GM19023 (cell line): Measurements from ENCODE around the gene VCAN.
A peak's percentile ranks its signal among the peaks of the same experiment; 100 is the strongest.

Experiments
- ATAC-seq: cut with Tn5 transposase; IDR thresholded peaks from one replicate; pipeline ENCODE4 v1.9.1; 2021; ENCODE audit warnings: mild to moderate bottlenecking, moderate library complexity; ENCODE audit not compliant: unreplicated experiment

The VCAN gene

DNA sequence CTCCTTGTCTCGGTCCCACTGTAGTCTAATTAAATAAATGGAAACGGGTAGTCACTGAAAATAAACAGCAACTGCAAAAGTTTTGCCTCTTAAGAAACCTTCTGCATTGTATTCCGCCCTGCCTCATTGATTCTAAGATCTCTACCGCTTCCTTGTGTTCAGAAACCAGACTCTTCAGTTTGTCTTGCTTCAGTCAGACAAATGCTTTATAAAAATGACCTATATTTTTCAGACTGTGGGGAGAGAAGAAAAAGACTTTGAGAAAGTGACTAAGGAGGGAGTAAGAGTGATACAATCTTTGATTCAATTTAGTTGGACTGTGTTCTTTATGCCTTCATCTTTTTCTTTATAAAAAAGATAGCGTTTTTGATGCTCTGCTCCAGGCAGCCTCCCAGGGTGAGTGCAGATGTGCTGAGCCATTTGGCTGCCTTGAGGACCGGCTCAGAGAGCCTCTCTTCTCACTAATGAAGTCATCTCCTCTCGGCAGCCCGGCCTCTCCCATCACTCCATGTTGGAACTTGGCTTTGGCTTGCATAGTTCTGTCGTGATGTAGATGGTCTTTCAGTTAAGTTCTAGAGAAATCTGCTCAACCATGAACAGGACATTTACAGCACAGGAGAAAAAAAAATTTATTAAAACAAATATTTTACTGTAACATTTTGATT, 4.0 kb upstream of the VCAN start:
- ATAC-seq = no peak

GRCh38 chr5:83469075-83469474, 2.5 kb upstream of the VCAN start:
- no peak for ATAC-seq

DNA sequence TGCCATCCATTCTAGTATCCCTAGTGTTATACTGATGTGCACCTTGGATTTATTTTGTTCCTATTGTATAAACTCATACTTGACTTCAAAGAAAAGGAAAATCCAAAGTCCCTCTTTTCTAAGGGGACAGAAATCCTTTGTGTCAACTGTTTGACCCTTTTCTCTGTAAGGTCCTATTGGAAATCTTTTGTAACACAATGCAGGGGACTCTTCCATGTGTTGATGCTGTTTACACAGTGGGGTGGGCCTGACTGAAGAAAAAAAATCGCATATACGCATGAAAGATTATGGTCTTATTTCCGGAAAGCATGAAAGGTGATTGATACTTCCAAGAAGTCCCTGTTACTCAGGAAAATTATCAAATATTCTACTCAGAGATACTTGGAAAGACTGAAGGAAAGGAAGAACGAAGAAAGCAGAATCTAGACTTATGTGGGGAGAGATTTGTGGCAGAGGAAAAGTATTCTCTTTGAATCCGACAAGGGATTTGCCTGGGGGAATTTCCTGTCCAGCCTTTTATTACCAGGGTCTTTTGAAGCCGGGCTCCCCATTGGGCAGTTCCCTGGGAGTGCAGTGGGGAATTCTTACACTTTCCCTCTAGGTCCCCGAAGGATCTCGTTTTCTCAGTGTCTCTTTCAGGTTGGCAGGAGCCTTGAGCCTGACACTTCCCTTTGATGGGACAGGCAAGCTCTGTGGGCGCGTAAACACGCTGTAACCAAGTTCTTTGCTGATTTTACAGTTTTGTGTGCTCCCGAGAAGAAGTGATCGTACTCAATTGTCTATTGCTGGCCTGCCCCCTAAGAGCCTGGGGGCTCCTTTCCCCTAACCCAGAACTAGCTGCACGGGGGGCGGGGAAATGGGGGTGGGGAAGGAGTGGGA, 779 bp upstream of the VCAN start:
- no peak for ATAC-seq

DNA sequence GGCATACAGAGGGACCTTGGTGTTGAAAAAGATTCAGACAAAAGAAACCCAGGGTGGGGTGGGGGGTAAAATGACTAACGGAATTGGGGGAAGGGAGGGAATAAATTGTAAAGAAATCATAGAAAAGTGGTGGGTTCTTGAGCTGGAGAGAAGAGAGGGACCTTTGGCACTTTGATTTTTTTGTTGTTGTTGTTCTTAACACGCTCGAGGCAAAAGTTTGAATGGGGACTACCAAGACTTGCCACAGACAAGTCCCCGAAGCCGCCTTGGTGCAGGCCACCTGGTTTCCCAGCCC, 616 bp downstream of the VCAN start:
- ATAC-seq = no peak

GRCh38 chr5:83472508-83473345, 1.2 kb downstream of the VCAN start:
- peak; percentile 42 for ATAC-seq

DNA sequence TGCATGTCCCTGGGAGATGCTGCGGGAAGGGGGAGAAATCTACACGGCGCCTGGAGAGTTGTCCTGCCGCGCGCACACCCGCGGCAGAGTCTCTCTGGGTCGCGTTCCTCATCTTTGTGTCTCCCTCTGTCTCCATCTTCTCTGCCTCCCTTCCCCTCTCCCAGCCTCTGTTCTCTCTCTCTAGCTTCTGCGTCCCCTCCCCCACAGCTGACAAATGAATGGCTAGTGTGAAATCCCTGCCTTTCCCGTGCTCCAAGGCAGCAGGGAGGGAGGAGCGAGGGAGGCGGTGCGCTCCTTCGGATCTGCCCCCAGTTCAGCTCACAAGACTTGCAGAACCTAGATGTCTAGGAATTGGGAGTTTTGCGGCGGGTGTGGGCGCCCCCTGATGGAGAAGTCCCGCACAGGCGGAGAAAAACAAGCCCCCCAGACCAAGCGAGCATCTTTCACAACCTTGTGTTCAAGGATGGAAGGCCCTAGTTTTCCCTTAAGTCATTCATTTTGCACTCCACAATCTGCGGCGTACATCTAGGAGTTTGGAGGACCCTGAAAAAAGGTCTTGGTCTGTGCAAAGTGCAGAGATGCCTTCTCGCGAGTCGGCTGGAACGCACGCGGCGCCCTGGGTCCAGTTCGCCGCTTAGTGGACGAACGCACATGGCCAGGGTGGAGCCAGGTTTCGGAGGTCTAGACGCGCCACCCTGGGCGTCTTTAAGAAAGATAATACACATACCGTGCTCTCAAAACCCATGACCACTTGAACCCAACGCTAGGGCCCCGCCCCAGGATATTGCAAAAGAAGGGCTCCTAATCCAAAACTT, 2.0 kb downstream of the VCAN start:
- peak; percentile 65 for ATAC-seq

DNA sequence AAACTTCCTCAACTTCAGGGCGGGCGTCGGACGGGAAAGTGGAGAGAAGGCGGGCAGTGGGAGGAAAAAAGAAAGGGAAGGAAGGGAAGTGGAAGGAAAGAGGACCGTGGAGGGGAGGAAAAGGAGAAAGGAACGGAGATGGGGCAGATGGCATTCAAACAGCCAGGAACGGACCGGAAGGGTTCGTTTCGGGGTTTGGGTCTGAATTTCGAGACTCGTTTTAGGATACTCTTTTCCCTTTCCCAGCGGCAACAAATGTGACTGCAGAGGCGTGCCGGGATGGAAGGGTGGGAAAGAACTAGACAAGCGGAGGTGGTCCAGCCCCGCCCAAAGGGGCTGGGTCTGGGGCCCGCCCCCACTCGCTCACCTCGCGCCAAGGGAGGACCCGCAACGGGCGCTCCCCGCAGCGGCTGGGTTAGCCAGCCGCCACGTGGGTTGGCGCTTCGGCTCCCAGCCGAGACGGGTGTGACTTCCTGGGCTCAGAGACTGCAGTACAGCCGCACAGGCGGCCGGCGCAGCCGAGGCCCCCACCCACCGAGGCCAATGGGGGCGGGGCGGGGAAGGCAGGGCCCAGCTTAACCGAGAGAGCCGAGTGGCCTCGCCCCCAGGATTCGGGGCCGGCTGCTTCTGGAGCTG, 2.7 kb downstream of the VCAN start:
- ATAC-seq = peak; percentile 38

GRCh38 chr5:83474991-83475390, 3.4 kb downstream of the VCAN start:
- ATAC-seq = no peak

DNA sequence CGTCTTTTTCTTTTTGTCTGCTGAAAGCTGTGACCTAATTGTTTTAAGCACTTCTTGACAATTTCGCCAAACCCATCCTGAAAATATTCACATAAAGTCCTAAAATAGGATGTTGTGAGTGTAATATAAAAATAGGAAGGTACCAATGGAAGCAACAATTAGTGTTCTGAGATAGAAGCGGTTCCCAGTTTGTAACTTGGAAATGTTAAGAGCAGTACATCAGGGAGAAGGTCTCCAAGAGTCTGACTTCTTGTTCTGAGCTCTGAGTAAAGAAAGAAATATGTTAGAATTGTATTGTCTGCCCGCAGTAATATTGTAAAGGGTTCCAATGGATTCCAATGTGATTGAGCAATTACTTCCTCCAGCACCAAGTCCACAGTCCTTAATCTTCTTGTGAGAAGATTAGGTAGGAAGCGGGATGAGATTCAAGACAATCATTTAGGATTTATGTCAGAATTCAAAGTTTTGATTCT, 3.9 kb downstream of the VCAN start:
- no peak for ATAC-seq

DNA sequence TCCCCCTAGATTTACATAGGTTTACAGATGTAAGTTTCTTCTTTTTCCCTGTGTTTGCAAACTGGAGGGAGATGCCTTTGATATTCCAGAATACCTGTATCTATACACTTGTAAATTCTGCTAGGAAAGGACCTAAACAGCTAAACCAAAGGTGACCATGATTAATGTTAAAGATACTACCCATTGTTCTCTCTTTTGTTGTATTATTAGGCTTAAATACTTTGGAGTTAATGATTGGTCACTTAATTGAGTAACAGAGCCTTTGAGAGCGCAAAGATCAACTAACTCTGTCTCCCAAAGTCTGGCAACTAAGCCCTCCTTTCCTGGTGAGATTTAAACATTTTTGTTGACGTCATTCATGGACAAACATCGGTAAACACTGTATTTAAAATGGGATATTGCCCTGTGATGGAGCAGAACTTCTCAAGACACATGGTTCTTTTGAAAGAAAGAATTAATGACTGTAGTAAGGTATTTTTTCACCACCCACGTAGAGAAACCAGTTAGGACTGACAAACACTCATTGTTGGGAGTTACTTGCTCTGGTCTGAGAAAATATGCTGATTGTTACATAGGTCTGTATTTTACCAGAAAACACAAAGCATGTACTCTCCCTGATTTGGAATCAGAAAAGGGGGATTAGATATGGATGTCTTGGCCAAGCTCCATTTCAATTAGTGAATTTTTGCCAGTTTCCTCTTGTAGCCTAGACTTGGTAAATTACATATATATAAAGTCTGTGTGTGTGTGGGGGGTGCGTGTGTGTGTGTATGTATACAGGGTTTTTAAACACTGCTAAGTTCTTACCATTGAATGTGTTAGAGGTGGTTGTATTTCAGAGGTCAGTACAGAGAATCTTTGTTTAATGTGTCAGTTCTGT, 4.6 kb downstream of the VCAN start:
- no peak for ATAC-seq

- ATAC-seq = no peak
Observed at GRCh38 chr5:83482961-83483360, 11.4 kb downstream of the VCAN start.

DNA sequence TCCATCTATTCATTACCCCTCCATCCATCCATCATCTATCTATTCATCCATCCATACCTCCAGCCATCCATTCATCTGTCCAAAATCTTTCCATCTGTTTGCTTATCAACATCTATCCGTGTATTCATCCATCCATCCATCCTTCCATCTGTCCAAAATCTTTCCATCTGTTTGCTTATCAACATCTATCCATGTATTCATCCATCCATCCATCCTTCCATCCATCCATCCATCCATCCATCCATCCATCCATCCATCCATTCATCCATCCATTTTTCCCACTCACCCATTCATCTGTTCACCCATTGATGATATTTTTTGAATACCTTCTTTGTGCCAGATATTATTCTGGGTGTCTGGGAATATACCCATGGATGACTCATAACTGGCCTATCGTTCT, 12.8 kb downstream of the VCAN start:
- no peak for ATAC-seq

DNA sequence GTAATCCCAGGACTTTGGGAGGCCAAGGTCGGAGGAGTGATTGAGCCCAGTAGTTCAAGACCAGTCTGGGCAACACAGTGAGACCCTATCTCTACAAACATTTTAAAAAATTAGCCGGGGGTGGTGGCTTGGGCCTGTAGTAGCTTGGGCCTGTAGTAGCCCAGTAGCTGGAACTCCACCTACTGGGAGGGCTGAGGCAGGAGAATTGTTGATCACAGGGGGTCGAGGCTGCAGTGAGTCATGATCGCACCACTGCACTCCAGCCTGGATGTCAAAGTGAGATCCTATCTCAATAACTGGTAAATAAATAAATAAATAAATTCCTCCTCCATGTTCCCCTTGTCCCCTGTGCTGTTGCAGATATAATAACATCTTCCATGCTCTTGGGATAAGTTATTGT, 14.3 kb downstream of the VCAN start:
- no peak for ATAC-seq

- no peak for ATAC-seq
Observed at GRCh38 chr5:83487155-83487554, 15.6 kb downstream of the VCAN start.

DNA sequence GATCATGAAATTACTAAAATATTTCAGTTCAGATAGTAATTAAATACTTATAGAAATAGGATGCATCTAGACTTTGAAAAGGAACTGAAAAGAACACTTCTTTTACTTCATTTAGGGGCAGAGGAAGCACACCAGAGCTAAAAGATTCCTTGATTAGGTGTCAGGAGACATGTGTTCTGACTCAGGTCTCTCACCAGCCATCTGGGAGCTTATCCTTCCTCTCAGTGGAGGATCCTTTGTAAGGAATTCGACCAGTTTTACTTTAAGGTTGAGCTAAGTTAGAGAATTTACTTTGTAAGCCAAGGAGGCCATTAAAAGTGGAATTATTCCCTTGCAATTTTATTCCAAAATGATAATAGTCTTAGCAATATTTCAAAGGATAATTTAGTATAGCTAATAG, 16.7 kb downstream of the VCAN start:
- ATAC-seq = no peak

DNA sequence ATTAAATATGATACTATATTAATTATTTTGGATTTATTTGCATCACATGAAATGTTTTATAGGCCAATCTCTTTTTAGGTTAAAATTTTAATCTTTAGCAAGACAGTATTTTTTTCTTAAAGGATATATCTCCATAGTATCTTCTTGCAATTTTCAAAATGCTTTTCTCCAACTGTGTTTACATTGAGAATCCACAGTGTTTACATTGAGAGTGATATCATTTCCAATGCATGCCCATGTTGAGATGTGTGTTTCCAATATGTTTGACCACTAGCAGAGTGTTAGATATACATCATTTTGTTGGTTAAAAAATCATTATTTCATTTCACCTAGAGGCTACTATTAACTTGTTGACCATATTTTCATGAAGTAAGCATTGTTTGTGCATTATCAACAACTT, 17.3 kb downstream of the VCAN start:
- ATAC-seq = no peak

DNA sequence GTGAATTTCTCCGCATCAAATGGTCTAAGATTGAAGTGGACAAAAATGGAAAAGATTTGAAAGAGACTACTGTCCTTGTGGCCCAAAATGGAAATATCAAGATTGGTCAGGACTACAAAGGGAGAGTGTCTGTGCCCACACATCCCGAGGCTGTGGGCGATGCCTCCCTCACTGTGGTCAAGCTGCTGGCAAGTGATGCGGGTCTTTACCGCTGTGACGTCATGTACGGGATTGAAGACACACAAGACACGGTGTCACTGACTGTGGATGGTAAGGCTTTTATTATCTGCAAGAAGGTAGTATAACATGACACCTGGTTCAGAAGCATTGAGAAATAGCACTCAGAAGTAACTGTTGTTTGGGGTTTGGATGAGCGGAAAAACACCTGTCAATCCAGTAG, 18.7 kb downstream of the VCAN start:
- no peak for ATAC-seq

DNA sequence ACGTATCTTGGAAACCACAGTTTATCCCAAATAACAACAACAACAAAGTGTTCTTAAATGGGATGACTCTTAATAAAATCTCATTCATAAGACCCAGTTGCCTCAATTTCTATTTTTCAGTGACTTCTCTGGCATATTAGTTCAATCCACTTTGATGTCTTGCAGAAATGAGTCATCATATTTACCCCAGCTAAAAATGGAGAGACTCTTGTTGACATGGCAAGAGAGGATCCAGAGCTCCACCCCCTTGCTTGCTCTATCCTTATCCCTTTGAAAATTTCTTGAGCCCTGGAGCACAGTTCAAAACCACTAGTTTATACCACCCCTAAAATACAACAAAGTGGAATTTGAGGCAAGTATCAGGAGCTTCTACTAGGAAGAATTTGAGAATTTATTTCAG, 20.8 kb downstream of the VCAN start:
- no peak for ATAC-seq

DNA sequence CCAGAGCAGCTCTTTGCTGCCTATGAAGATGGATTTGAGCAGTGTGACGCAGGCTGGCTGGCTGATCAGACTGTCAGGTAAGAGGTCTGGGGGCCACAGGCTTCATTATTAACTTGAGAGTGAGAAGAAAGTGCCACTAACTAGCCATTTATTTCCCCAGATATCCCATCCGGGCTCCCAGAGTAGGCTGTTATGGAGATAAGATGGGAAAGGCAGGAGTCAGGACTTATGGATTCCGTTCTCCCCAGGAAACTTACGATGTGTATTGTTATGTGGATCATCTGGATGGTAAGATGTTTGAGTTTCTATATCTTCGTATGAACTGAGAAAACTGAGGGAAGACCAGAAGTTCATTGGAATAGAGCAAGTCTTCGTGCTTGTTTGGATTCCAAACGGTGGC, 22.1 kb downstream of the VCAN start:
- ATAC-seq = no peak
